HL-60/S4 treated with retinoic acid at 250 ng/mL for 4 days and 3 days (cell line): ENCODE measurements around the gene TCF12.

Source experiments
- in situ Hi-C: fragments of 300-500 bp; cut with MboI; formaldehyde crosslinking; loops from 2 replicates; pipeline ENCODE4 v1.7.0; 2022; ENCODE audit warnings: low sequenced_read_pairs

The TCF12 gene

DNA sequence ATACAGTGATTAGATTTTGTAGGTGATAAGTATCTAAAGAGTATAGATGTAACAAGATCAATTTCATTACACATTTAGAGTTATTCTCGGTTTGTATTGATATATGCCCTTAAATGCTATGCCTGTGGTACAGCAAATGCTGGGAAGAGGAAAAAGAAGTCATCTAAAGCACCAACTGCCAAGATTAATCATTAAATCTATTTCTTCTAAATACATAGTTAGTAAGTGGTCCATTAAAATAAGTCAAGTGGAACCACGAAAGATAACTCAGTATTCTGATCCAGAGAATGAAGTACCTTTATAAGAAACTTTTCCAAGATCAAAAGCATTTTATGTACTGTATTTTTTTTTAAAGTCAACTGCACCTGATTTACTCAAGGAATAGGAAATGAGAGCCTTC, 315.7 kb downstream of the TCF12 start:
- in situ Hi-C loops = no loop called here

DNA sequence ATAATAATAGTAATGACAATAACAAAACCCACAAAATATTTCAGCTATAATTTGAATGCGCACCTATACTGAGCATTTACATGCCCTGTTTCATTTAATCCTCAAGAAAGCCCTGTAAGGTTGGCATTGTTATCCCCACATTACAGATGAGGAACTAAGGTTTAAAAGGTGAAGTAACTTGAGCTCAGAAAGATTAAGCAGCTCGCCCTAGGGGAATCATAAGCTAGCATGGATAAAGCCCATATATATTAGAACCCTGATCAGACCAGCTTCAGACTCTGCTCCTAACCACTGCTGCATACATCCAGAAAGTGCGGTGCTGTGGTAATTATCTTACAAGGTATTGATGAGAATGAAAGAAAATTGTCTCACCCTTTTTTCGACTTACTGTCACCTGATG, 316.7 kb downstream of the TCF12 start:
- in situ Hi-C loops = no loop called here

- in situ Hi-C loops = no loop called here
These were observed 317.4 kb downstream of the TCF12 start for GRCh38 chr15:57235873-57236272.

DNA sequence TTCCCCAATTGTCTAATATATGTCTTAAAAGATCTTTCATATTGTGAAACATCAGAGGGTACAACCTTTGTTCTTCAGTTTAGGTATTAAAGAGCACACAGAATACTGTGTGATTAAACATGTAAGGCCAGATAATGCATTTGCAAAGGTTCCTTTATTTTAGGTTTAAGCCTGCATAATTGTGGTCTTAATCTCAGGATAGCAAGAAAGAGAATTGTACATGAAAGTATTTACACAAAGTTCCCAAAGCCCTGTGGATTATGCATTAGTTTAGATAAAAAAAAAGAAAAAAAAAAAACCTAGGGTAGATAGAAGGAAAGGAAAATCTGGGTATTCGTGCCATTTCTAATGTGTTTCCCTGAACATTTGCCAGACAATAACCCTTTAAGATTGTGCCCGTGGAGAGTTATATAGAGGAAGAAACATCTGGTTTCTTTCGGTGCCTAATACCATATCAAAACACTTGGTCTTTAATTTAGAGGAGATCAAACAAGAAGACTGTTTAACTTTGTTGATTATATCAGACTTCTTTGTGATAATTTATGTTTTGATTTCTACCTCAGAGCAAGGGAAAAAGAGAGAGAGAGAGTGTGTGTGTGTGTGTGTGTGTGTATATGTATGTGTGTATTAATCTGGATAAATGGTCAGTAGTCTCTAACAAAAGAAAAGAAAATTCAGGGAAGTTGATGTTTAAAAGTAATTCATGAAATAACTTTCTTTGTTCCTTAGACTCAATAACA, 318.3 kb downstream of the TCF12 start:
- in situ Hi-C loops = no loop called here

GRCh38 chr15:57237301-57237642, 318.8 kb downstream of the TCF12 start:
- in situ Hi-C loops = no loop called here

- in situ Hi-C loops = no loop called here
These were observed 319.2 kb downstream of the TCF12 start for GRCh38 chr15:57237676-57238075.

DNA sequence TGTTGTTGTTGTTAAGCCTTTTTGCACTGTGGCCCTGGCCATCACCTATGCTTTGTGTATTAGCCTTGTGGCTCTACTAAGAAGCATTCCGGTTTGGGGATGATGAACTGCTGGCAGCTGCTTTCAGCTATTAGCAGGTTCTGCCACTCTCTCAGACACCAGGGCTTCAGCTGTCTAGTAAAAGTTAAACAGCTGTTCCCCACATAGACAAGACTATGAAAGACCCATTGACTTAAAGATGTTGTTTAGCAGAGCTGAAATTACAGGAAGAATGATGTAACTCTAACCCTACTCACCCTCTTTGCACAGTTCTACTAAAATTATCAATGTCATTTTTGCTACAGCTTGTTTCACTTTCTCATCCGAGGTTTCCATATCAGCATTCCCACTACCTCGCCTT, 326.7 kb downstream of the TCF12 start:
- in situ Hi-C loops = no loop called here

DNA sequence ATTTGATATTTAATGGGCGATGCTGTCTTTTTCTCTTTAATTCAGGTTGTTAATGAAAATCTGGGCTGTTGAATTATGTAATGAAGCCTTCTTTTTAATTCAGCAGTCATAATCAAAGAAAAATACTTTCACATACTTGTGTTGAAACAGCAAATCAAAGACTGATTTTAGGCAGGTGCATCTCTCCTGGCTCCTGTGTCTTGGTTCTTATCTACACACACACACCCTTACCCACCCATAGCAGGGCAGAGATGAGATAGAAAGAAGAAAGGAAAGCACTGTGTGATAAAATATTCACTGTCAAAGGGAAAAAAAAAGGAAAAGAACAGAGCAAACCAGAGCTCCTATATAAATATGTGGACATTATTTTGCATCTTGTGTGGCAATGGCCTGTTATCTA, 327.3 kb downstream of the TCF12 start:
- in situ Hi-C loops = no loop called here

DNA sequence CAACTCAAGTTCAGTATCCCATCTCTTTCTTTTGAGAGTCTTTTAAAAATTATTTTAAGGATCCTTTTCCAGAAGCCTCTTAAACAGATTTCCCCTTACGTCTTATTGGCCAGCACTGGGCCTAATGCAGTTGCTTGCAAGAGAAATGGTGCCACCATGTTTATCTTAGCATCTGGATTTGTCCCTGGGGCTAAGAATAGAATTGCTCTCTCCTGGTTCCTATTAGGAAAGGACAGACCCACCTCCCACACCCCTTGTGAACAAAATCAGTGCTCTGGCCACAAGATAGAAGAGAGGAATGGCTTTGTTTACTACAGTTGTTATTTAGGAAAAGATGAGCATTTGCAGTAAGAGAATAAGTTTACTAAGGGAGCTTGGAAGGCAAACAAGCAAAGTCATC, 329.6 kb downstream of the TCF12 start:
- in situ Hi-C loops = no loop called here

GRCh38 chr15:57251308-57251707, 332.9 kb downstream of the TCF12 start:
- in situ Hi-C loops = no loop called here

DNA sequence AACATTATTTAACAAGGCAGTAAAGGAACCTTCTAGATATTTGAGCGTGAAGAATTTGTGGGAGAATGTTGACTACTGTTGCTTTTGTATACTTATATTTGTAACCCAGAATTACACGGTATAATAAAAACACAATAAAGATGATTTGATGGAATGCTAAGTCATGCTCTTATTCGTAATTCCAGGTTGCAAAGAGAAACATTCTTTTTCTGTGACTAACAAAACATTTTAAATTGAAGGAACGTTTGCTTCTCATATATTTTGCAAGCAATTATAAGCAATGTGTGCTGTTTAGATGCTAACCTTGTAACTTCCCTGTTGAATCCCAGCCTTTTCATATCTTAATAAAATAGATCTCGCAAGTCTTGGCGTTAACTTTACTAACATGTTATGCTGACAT, 333.5 kb downstream of the TCF12 start:
- in situ Hi-C loops = no loop called here

GRCh38 chr15:57253082-57253481, 334.6 kb downstream of the TCF12 start:
- in situ Hi-C loops = no loop called here

DNA sequence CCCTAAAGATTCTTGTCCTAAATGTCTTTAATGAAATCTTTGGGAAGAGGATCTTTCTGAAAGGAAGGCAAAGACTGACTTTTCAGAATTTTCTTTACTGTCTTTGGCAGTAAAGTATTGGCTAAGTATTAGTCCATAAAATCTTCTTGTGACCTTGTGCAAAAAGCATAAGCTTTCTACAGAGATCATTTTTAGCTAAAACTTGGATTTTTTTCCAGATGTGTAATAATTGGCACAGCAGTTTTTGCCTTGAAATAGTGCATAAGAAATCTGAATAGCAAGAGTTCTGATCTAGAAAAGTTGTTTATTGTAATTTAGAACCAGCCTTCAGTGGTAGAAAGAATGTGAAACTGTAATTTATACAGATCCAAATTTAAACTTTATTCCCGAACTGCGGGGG, 335.1 kb downstream of the TCF12 start:
- in situ Hi-C loops = no loop called here

DNA sequence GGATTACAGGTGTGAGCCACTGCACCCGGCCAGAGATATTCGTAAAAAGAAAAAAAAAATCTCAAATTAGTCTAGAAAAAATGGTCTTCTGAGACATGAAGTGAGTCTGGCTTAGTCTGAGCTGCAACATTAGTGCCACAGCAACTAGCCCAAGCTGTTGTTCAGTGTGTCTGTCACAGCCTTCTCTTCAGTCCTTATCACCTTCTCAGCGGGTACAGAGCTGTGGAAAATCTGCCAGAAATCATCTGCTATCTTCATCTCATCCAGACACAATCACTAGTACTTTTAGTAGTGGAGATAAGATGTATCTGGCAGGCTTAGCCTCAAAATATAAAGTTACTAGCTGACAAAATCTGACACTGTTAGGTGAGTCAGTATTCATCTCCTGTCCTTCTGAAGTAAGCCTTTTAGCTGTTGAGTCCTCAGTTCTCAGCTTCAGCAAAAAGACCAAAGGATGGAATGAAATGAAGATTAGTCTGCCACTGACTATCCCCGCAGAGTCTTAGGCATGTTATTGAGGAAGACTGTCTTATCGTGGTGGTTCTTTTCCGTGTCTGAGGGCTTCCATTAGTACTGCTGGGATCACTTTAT, 337.4 kb downstream of the TCF12 start:
- in situ Hi-C loops = no loop called here

GRCh38 chr15:57256939-57257338, 338.5 kb downstream of the TCF12 start:
- in situ Hi-C loops = no loop called here

GRCh38 chr15:57259568-57260040, 341.2 kb downstream of the TCF12 start:
- in situ Hi-C loops = no loop called here

GRCh38 chr15:57263520-57263919, 345.1 kb downstream of the TCF12 start:
- in situ Hi-C loops = no loop called here

DNA sequence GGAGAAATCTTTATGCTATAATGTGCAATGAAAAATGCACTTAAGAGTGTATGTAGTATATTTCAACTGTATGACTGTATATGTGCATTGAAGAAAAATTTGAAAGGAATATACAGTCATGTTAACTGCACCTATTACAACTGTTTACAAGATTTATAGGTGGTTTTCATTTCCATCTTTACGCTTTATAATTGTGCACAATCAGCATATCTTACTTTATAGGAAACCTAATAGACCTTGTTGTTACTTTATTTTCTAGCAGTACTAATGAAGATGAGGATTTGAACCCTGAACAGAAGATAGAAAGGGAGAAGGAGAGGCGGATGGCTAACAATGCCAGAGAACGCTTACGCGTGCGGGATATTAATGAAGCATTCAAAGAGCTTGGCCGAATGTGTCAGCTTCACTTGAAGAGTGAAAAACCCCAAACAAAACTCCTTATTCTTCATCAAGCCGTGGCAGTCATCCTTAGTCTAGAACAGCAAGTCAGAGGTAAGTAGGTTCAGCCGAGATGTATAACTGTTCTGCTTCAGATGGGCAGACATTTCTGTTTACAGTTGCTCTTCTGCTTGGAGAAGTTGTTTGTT, 354.4 kb downstream of the TCF12 start:
- in situ Hi-C loops = no loop called here

- in situ Hi-C loops = no loop called here
These were observed 355.0 kb downstream of the TCF12 start for GRCh38 chr15:57273402-57273801.

GRCh38 chr15:57278439-57278838, 360.0 kb downstream of the TCF12 start:
- in situ Hi-C loops = no loop called here

GRCh38 chr15:57280464-57280863, 362.0 kb downstream of the TCF12 start:
- in situ Hi-C loops = no loop called here

DNA sequence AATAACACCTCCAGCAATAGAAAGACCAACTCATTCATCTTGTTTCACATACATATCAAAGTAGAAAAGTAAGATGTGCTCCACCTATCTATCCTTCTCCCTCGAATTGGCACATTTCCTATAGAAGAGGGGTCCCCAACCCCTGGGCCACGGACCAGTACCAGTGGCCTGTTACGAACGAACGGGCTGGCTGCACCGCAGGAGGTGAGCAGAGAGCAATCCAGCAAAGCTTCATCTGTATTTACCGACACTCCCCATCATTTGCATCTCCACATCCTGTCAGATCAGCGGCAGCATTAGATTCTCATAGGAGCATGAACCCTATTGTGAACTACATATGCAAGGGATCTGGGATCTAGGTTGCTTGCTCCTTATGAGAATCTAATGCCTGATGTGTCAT, 362.9 kb downstream of the TCF12 start:
- in situ Hi-C loops = no loop called here
